GM23338 (cell line): ENCODE measurements around the gene GRXCR2. TPM values are rescaled to one million over a fixed set of nuclear protein-coding genes. Genes with fewer than 3 reads are reported as not detected.

ENCODE experiments used
- ATAC-seq: fragments of 200-7000 bp; cut with Tn5 transposase; 3 replicates; pipeline ENCODE4 v1.9.1; 2020
- DNase-seq: peaks from one replicate; pipeline ENCODE4 v3.0.0-alpha.2; 2015; ENCODE audit warnings: low spot score
- H2AFZ ChIP-seq: fragments of 200-600 bp; sonication (generic); 2 replicates; pipeline ENCODE4 v1.8.0; 2016; ENCODE audit warnings: antibody characterized with exemption, mild to moderate bottlenecking, moderate library complexity
- H3F3A ChIP-seq: fragments of 200-600 bp; sonication (generic); replicated peaks from 2 replicates; pipeline ENCODE4 v1.8.0; 2017; ENCODE audit warnings: antibody characterized with exemption, mixed run types, low read depth
- H3K27ac ChIP-seq: fragments of 200-600 bp; sonication (generic); 2 replicates; pipeline ENCODE4 v1.6.1; 2016; ENCODE audit warnings: low read depth
- H3K27me3 ChIP-seq: fragments of 200-600 bp; sonication (generic); 2 replicates; pipeline ENCODE4 v1.8.0; 2016; ENCODE audit warnings: mild to moderate bottlenecking, mixed run types, moderate library complexity; ENCODE audit not compliant: insufficient read depth
- H3K36me3 ChIP-seq: fragments of 200-600 bp; sonication (generic); 2 replicates; pipeline ENCODE4 v1.8.0; 2016; ENCODE audit warnings: mild to moderate bottlenecking; ENCODE audit not compliant: insufficient read depth
- H3K4me1 ChIP-seq: fragments of 200-600 bp; sonication (generic); 2 replicates; pipeline ENCODE4 v1.8.0; 2016; ENCODE audit warnings: mild to moderate bottlenecking, moderate library complexity; ENCODE audit not compliant: insufficient read depth
- H3K4me2 ChIP-seq: fragments of 200-600 bp; sonication (generic); 2 replicates; pipeline ENCODE4 v1.7.1; 2017; ENCODE audit warnings: mixed run types
- H3K4me3 ChIP-seq: fragments of 200-600 bp; sonication (generic); 2 replicates; pipeline ENCODE4 v1.6.1; 2016; ENCODE audit warnings: mixed run types
- H3K79me2 ChIP-seq: fragments of 200-600 bp; sonication (generic); replicated peaks from 2 replicates; pipeline ENCODE4 v1.8.0; 2017; ENCODE audit warnings: mild to moderate bottlenecking; ENCODE audit not compliant: insufficient read depth
- H3K9me2 ChIP-seq: fragments of 200-600 bp; sonication (generic); 2 replicates; pipeline ENCODE4 v1.8.0; 2017; ENCODE audit not compliant: insufficient read depth
- H4K20me1 ChIP-seq: fragments of 200-600 bp; sonication (generic); replicated peaks from 2 replicates; pipeline ENCODE4 v1.8.0; 2017; ENCODE audit warnings: mild to moderate bottlenecking; ENCODE audit not compliant: insufficient read depth
- H3K27ac Mint-ChIP-seq: 2 replicates; pipeline ENCODE4 v1.8.0; 2020; ENCODE audit warnings: inconsistent platforms, mild to moderate bottlenecking, moderate library complexity, mixed read lengths
- H3K27me3 Mint-ChIP-seq: 3 replicates; pipeline ENCODE4 v1.8.0; 2022; ENCODE audit warnings: low read depth, mild to moderate bottlenecking, moderate library complexity, mixed read lengths, inconsistent platforms; ENCODE audit not compliant: insufficient read depth, poor library complexity
- H3K36me3 Mint-ChIP-seq: 3 replicates; pipeline ENCODE4 v1.8.0; 2021; ENCODE audit warnings: low read depth, mild to moderate bottlenecking, inconsistent platforms, moderate library complexity, mixed read lengths
- H3K4me1 Mint-ChIP-seq: 3 replicates; pipeline ENCODE4 v1.8.0; 2020; ENCODE audit warnings: mild to moderate bottlenecking, inconsistent platforms, mixed read lengths
- H3K4me3 Mint-ChIP-seq: 3 replicates; pipeline ENCODE4 v1.8.0; 2021; ENCODE audit warnings: moderate library complexity, mild to moderate bottlenecking, inconsistent platforms, mixed read lengths
- H3K9me3 Mint-ChIP-seq: 3 replicates; pipeline ENCODE4 v1.8.0; 2020; ENCODE audit warnings: moderate library complexity, mild to moderate bottlenecking, inconsistent platforms, mixed read lengths
- CREB1 ChIP-seq: fragments of 250-450 bp; sonication (Bioruptor Pico); IDR thresholded peaks from 2 replicates; pipeline ENCODE4 v1.5.0; 2020; ENCODE audit warnings: low read depth, mild to moderate bottlenecking, moderate library complexity
- CTCF ChIP-seq, 2 experiments: fragments of 200-600 bp in 1 of 2; sonication (generic) in 1 of 2; conservative IDR thresholded peaks; 2 replicates each; pipeline versions ENCODE4 v1.5.1 to v1.6.1; 2016 to 2017; ENCODE audit warnings: antibody characterized with exemption in 2 of 2, low read depth in 2 of 2, mild to moderate bottlenecking in 2 of 2, moderate library complexity in 1 of 2
- ETS1 ChIP-seq: IDR thresholded peaks from 2 replicates; pipeline ENCODE4 v1.6.1; 2016; ENCODE audit warnings: antibody characterized with exemption
- EZH2 ChIP-seq: fragments of 200-600 bp; sonication (generic); IDR thresholded peaks from one replicate; pipeline ENCODE4 v1.8.0; 2017; ENCODE audit warnings: antibody characterized with exemption, mild to moderate bottlenecking, low read depth; ENCODE audit not compliant: unreplicated experiment
- EZH2phosphoT487 ChIP-seq: fragments of 200-600 bp; sonication (generic); IDR thresholded peaks from one replicate; pipeline ENCODE4 v1.8.1; 2018; ENCODE audit warnings: antibody characterized with exemption; ENCODE audit not compliant: unreplicated experiment
- JUNB ChIP-seq: IDR thresholded peaks from one replicate; pipeline ENCODE4 v1.6.1; 2016; ENCODE audit warnings: antibody characterized with exemption; ENCODE audit not compliant: unreplicated experiment
- NANOG ChIP-seq: IDR thresholded peaks from 2 replicates; pipeline ENCODE4 v1.6.1; 2016; ENCODE audit warnings: antibody characterized with exemption, borderline replicate concordance
- POLR2AphosphoS5 ChIP-seq: IDR thresholded peaks from 2 replicates; pipeline ENCODE4 v1.6.1; 2016; ENCODE audit warnings: antibody characterized with exemption, low read depth
- STAT1 ChIP-seq: IDR thresholded peaks from one replicate; pipeline ENCODE4 v1.6.1; 2016; ENCODE audit warnings: antibody characterized with exemption; ENCODE audit not compliant: unreplicated experiment
- ZNF114 ChIP-seq: fragments of 250-450 bp; sonication (Bioruptor Pico); IDR thresholded peaks from 2 replicates; pipeline ENCODE4 v1.5.0; 2020; ENCODE audit warnings: mild to moderate bottlenecking, moderate library complexity
- ZNF331 ChIP-seq: fragments of 250-450 bp; sonication (Bioruptor Pico); IDR thresholded peaks from 2 replicates; pipeline ENCODE4 v1.5.0; 2020; ENCODE audit warnings: low read depth, mild to moderate bottlenecking, moderate library complexity
- ZNF462 ChIP-seq: fragments of 250-450 bp; sonication (Bioruptor Pico); IDR thresholded peaks from 2 replicates; pipeline ENCODE4 v1.5.0; 2020; ENCODE audit warnings: mild to moderate bottlenecking, moderate library complexity
- polyA plus RNA-seq: library from polyadenylated mRNA; unstranded; fragments of >200 nt; fragmentation: Nextera tagmentation; extraction: Ambion mirVana; gene quantifications from 2 replicates; pipeline ENCODE4 v1.2.1, GENCODE V29; 2016
- total RNA-seq: library from RNA; depleted of rRNA; stranded (reverse); fragments of >200 nt; shearing (Covaris generic); gene quantifications from 2 replicates; pipeline ENCODE4 v1.2.3, GENCODE V29; 2014
- TF ChIP-seq, protein P1 (sequence below): IDR thresholded peaks from one replicate; pipeline ENCODE4 v1.6.1; 2018; ENCODE audit warnings: antibody characterized with exemption; ENCODE audit not compliant: unreplicated experiment

The GRXCR2 gene
- total and polyA plus RNA-seq, 2 experiments from 2014 or later = not detected

GRCh38 chr5:145848854-145849253 is 24.0 kb downstream of the GRXCR2 start:
- H3K9me3 Mint-ChIP-seq = no peaks in the 10 kb centered on the region; the same call in 2 of the 3 replicates

More at GRCh38 chr5:145848854-145849253, 24.0 kb downstream of the GRXCR2 start:
- ATAC-seq = no peak
- Mint-ChIP-seq H3K36me3 (no peaks in the 10 kb centered on the region), H3K4me1 (no peaks in the 10 kb centered on the region), H3K27ac (no peak overlapping the region), H3K27me3 (no peaks in the 10 kb centered on the region), H3K4me3 (no peak overlapping the region)
- no peak overlapping the region for H2AFZ ChIP-seq
- DNase-seq = no peak
- 0 out of 2 replicates have a peak, but pooled peaks cover 14% of the 10 kb centered on the region for H3K9me2 ChIP-seq
- no peaks in the 10 kb centered on the region for H3K36me3 ChIP-seq
- TF ChIP-seq CREB1 (CRISPR knock-in tag) = no peak
- TF ChIP-seq ETS1 = no peak
- TF ChIP-seq JUNB = no peak
- no peak for TF ChIP-seq POLR2AphosphoS5
- TF ChIP-seq EZH2phosphoT487 = no peak
- TF ChIP-seq, protein P1, sequence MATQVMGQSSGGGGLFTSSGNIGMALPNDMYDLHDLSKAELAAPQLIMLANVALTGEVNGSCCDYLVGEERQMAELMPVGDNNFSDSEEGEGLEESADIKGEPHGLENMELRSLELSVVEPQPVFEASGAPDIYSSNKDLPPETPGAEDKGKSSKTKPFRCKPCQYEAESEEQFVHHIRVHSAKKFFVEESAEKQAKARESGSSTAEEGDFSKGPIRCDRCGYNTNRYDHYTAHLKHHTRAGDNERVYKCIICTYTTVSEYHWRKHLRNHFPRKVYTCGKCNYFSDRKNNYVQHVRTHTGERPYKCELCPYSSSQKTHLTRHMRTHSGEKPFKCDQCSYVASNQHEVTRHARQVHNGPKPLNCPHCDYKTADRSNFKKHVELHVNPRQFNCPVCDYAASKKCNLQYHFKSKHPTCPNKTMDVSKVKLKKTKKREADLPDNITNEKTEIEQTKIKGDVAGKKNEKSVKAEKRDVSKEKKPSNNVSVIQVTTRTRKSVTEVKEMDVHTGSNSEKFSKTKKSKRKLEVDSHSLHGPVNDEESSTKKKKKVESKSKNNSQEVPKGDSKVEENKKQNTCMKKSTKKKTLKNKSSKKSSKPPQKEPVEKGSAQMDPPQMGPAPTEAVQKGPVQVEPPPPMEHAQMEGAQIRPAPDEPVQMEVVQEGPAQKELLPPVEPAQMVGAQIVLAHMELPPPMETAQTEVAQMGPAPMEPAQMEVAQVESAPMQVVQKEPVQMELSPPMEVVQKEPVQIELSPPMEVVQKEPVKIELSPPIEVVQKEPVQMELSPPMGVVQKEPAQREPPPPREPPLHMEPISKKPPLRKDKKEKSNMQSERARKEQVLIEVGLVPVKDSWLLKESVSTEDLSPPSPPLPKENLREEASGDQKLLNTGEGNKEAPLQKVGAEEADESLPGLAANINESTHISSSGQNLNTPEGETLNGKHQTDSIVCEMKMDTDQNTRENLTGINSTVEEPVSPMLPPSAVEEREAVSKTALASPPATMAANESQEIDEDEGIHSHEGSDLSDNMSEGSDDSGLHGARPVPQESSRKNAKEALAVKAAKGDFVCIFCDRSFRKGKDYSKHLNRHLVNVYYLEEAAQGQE = no peak
- TF ChIP-seq STAT1 = no peak
- no peak for TF ChIP-seq NANOG
- no peak for TF ChIP-seq ZNF462 (CRISPR knock-in tag)
- no peak for TF ChIP-seq CTCF (conservative IDR thresholded peaks at IDR 0.05; ENCODE audit: low read depth in 2 of 2)
- TF ChIP-seq ZNF114 = no peak
- TF ChIP-seq ZNF331 (CRISPR knock-in tag) = no peak
- TF ChIP-seq EZH2 = no peak
- no peaks in the 10 kb centered on the region for H3F3A ChIP-seq
- no peak overlapping the region for H3K27ac ChIP-seq
- no peaks in the 10 kb centered on the region for H3K27me3 ChIP-seq
- no peaks in the 10 kb centered on the region for H3K4me1 ChIP-seq
- no peaks in the 10 kb centered on the region for H3K79me2 ChIP-seq
- H3K4me3 ChIP-seq = no peak overlapping the region
- no peak overlapping the region for H3K4me2 ChIP-seq
- H4K20me1 ChIP-seq = no peaks in the 10 kb centered on the region
